ENCODE results near the gene DPH1.

DNA sequence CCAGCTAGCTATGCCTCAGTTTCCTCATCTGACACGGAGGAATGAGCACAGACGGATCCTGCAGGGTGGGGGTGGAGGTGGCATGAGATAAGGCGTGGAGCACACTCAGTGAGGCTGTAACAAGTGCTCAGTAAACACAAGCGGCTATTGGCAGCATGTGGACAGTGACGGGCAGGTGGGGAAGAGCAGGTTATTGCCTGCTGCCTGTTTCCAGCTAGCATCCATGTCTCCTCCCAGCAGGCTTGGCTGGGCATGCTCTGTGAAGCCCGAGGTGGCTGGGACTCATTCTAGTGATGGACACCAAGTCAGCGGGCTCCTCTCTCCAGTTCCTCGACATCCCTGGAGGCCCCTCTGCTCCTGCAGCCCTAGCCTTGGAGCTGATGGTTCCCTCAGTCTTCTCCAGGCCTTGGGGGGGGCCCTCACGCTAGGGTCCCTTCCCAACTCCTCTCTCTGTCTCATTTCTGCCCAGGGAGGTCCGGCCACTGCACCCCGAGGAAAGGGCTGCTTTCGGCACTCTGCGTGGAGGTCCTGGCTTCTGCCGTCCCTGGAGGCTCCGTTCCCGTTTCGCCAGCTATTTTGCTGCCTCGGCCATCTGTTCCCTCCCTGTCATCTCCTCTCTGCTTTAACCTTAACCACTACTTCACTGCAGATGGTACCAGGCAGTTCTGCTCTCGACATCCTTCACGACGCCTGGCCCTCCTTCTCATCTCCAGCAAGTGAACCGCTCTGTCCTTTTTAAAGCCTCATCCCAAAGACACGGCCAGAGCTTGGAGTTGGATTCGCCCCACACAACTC lies 11.0 kb upstream of the DPH1 start:
- TF ChIP-seq POLR2AphosphoS5 (IDR thresholded peaks at IDR 0.05; ENCODE audit: low read depth, low read length) (no peak), RAD21 (IDR thresholded peaks at IDR 0.05; ENCODE audit: low read length) (no peak), CHD2 (IDR thresholded peaks at IDR 0.05; ENCODE audit: low read length, partially characterized antibody) (no peak), FOXM1 (IDR thresholded peaks at IDR 0.05; ENCODE audit: low read depth) (no peak)
- TF ChIP-seq, protein P1, sequence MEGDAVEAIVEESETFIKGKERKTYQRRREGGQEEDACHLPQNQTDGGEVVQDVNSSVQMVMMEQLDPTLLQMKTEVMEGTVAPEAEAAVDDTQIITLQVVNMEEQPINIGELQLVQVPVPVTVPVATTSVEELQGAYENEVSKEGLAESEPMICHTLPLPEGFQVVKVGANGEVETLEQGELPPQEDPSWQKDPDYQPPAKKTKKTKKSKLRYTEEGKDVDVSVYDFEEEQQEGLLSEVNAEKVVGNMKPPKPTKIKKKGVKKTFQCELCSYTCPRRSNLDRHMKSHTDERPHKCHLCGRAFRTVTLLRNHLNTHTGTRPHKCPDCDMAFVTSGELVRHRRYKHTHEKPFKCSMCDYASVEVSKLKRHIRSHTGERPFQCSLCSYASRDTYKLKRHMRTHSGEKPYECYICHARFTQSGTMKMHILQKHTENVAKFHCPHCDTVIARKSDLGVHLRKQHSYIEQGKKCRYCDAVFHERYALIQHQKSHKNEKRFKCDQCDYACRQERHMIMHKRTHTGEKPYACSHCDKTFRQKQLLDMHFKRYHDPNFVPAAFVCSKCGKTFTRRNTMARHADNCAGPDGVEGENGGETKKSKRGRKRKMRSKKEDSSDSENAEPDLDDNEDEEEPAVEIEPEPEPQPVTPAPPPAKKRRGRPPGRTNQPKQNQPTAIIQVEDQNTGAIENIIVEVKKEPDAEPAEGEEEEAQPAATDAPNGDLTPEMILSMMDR (IDR thresholded peaks at IDR 0.05) = no peak
- TF ChIP-seq, protein P2, sequence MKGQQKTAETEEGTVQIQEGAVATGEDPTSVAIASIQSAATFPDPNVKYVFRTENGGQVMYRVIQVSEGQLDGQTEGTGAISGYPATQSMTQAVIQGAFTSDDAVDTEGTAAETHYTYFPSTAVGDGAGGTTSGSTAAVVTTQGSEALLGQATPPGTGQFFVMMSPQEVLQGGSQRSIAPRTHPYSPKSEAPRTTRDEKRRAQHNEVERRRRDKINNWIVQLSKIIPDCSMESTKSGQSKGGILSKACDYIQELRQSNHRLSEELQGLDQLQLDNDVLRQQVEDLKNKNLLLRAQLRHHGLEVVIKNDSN (IDR thresholded peaks at IDR 0.05; ENCODE audit: borderline replicate concordance, low read depth) = no peak
- TF ChIP-seq, protein P3, sequence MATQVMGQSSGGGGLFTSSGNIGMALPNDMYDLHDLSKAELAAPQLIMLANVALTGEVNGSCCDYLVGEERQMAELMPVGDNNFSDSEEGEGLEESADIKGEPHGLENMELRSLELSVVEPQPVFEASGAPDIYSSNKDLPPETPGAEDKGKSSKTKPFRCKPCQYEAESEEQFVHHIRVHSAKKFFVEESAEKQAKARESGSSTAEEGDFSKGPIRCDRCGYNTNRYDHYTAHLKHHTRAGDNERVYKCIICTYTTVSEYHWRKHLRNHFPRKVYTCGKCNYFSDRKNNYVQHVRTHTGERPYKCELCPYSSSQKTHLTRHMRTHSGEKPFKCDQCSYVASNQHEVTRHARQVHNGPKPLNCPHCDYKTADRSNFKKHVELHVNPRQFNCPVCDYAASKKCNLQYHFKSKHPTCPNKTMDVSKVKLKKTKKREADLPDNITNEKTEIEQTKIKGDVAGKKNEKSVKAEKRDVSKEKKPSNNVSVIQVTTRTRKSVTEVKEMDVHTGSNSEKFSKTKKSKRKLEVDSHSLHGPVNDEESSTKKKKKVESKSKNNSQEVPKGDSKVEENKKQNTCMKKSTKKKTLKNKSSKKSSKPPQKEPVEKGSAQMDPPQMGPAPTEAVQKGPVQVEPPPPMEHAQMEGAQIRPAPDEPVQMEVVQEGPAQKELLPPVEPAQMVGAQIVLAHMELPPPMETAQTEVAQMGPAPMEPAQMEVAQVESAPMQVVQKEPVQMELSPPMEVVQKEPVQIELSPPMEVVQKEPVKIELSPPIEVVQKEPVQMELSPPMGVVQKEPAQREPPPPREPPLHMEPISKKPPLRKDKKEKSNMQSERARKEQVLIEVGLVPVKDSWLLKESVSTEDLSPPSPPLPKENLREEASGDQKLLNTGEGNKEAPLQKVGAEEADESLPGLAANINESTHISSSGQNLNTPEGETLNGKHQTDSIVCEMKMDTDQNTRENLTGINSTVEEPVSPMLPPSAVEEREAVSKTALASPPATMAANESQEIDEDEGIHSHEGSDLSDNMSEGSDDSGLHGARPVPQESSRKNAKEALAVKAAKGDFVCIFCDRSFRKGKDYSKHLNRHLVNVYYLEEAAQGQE (IDR thresholded peaks at IDR 0.05; ENCODE audit: low read depth, low read length) = no peak
- TF ChIP-seq, protein P4, sequence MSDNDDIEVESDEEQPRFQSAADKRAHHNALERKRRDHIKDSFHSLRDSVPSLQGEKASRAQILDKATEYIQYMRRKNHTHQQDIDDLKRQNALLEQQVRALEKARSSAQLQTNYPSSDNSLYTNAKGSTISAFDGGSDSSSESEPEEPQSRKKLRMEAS (IDR thresholded peaks at IDR 0.05; ENCODE audit: low read depth) = no peak

Data from SK-N-SH (cell line).